ENCODE results near the gene RMND5B.

GRCh38 chr5:178081571-178082243, 49.1 kb upstream of the RMND5B start:
- TF ChIP-seq GATA3 (IDR thresholded peaks at IDR 0.05; ENCODE audit: low read depth, low read length) (no peak), GATA2 (IDR thresholded peaks at IDR 0.05; ENCODE audit: low read depth, low read length) (no peak)
